Anterior cingulate cortex (tissue), 58 donors: ENCODE results near the gene CT47C1.
"Not testable (repeated sequence)": the region's sequence is repeated elsewhere in the genome, so short reads cannot be mapped to it uniquely, and the experiment has no call there.

Experiments
- DNase-seq, 58 donors: peaks; one replicate each; lab custom pipeline; 2025; lab: John Stamatoyannopoulos, UW

Gene CT47C1

DNA sequence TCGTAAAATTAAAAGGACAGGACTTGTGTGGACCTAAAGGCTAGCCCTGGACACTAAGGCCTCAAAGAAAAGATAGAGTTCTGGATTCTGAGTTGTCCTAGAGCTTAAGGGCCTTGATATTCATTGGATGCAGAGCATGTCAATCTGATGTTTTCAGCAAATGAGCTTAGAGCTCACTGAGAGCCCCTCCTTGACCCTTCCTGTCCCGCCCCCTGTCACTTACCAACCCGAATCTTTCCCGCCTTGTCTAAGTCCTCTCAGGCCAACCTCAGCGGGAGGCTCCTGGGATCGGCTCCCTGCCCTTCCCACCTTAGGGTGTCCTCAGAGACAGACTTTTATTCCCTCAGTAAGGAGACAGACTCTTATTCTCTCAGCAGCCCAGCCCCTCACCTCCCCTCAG is at the start of gene CT47C1:
Gene CT47C1 (plus strand): TSS at position 250 of the 400 bp plus-strand sequence. CDS start 233 bp downstream, outside the sequence.
- no peak for DNase-seq

GRCh38 chrX:119025900-119026299 is 46.9 kb upstream of the CT47C1 start:
- no peak for DNase-seq

GRCh38 chrX:119026344-119026743 is 46.4 kb upstream of the CT47C1 start:
- DNase-seq = not testable (repeated sequence)

- DNase-seq = not testable (repeated sequence)
Measured at GRCh38 chrX:119027960-119028732, 44.6 kb upstream of the CT47C1 start.

DNA sequence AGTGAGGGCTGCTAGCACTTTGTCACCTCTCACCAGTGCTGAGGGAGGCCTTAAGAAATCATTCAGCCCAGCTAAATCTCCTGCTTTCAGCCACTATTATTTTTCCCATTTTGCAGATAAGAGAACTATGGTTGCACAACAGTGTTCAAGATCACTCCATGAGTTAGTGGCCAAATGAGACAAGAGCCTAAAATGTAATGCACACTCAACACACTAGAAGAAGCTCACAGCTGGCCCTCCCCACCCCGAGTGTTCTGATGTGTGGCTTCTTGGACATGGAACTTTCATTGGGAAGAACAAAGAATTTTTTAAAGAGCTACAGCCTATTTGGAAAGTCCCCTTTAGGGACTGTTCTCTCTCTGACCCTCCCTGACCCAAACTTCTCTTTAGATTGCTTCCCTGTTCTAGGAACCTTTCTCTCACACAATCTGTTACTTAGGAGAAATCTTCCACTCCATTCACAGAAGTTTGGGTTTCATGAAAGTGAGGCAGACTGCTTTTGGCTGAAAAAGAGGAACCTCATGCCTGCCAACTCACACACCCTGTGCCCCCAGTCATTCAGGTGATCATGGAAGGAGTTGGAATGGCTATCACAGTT is 44.0 kb upstream of the CT47C1 start:
- no peak for DNase-seq

- not testable (repeated sequence) for DNase-seq
Measured at GRCh38 chrX:119029656-119030055, 43.1 kb upstream of the CT47C1 start.

- no peak for DNase-seq
Measured at GRCh38 chrX:119030990-119031389, 41.8 kb upstream of the CT47C1 start.

GRCh38 chrX:119036107-119037029 is 36.4 kb upstream of the CT47C1 start:
- no peak for DNase-seq

GRCh38 chrX:119040432-119040831 is 32.4 kb upstream of the CT47C1 start:
- no peak for DNase-seq

DNA sequence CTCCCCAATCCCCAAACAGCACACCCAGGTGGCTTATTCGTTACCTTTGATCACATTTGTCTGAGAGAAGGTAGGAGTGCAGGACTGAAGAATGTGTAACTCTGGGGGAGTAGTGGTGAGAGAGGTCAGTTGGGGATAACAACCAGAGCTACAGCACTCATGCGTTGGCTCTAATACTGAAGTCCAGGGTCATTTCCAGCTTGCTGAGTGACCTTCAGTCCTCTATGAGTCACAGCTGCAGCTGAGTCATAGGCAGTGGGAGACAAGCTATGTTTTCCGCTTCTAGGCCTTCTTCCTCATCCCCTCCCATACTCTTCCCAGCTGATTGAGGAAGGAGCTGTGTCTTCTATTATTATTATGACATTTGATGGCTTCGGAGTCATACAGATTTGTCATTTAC is 31.6 kb upstream of the CT47C1 start:
- peak in 2 of 58 donors; percentile 0 to 10 for DNase-seq

DNA sequence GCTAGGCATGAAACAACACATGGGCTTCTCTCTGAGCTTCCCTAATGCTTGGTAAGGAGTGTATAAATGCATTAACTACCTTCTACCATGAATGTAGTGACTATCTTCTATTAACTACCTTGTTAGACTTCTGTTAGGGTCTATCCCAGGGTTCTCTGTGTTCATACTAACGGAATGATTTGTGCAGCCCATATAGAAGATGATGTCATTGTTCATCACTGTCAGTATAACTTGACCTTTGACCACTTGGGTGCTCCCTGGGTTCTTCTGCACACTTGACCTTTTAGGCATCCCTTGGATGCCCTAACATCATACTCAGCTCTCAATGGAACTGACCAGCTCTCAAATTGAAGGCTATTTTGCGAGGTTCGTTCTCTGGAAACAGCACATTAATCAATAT is 30.8 kb upstream of the CT47C1 start:
- no peak for DNase-seq

DNA sequence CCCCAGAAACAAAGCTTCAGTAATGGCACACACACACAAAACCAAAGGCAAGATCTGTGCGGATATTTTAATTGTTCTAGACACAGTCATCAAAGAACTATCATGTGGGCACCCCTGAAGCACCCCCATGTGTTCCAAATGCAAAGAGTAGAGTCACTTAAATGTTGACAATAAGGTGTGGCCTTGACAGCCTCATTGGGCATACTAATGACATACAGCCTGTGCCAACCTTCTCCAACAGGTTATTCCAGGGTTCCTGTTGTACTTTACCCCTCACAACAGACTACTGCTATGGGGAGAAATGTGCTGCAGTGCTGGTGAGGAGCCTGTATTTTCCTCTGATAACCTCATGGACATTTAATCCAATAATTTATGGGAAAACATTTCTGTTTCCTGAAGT is 29.8 kb upstream of the CT47C1 start:
- DNase-seq = no peak

DNA sequence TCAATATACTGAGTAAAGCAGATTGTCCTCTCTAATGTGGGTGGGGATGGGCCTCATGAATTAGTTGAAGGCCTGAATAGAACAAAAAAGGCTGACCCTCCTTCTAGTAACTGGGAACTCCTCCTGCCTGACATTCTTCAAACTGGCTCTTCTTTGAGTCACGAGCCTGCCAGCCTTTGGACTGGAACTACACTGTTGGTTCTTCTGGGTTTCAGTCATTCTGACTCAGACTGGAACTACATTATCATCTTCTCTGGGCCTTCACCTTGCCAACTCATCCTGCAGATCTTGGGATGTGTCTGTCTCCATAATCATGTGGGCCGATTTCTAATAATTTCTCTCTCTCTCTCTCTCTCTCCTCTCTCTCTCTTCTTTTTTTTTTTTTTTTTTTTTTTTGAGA is 26.9 kb upstream of the CT47C1 start:
- DNase-seq = no peak

DNA sequence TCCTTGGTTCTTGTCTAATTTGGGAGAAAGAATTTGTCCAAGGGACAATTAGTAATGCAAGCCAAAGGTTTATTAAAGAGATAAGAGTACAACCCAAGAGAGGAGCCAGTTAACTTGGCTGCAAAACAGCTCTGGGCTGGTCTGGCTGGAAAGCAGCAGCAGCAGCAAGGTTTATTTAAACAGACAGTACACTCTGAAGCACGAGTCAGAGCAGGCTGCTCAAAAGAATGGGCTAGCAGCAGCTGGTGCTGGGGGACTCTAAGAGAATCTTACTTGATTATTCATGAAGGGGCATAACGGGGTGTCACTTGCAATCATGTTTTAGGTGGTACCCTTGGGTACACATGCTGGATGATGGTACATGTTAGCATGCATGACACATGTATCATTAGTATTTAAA is 17.1 kb upstream of the CT47C1 start:
- DNase-seq = no peak

DNA sequence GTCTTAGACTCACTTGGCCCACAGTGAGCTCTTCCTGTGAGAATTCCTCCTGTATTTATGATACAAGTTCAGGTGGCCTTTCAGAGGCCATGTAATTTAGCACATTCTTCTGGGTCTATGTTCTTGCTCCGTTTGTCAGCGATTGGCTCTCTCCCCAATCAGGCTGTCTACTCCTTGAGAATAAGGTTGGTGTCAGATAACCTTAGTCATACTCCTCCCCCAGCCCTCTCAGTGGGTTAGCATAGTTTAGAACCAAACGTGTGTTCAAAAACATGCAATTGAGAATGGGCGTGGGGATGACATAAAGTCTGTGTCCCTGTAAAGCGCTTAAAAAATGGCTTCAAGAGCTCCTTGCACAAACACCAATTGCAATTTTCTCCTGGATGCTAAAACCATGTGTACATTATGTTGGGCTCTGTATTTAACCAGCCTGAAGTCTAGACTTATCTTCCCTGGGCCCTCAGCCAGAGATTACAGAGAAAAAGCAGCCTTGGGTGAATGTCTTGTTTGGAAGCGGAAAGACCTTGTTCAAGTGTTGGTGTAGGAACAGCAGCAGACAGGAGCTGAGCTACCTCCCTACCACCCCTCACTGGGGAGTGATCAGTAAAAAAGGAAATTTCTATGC is 9.9 kb upstream of the CT47C1 start:
- DNase-seq = no peak

GRCh38 chrX:119063428-119063827 is 9.4 kb upstream of the CT47C1 start:
- no peak for DNase-seq

DNA sequence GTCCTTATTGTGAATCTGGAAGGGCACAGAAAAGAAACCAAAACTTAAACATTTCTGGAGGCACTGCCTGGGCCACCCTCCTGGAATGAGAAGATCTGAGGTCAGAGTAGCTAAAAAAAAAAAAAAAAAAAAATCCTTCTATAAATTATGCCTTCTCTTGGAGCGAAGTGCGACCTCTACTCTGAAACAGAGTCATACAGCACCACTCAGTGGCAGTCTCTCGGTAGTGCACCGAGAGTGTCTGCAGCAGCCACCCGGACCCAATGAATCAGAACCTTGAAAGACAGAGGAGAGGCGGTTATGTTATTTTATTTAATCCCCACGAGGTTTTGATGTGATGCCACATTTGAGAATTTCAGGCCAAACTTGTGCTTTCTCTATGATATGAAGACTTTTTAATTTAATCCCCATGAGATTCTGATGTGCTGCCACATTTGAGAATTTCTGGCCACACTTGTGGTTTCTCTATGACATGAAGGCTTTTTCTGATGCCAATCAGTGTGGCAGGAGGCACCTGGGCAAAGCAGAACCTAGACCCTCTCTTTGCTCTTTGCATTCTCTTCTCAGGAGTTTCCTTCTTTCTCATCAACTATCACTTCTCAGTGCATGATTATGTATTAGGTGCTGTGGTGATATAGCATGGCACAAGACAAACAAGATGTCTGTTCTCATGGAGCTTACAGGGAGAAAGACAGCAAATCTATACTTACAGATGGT is 5.6 kb upstream of the CT47C1 start:
- peak in 43 of 58 donors; percentile 0 to 43 (median 11) for DNase-seq

GRCh38 chrX:119069128-119069527 is 3.7 kb upstream of the CT47C1 start:
- no peak for DNase-seq

GRCh38 chrX:119069762-119070161 is 3.0 kb upstream of the CT47C1 start:
- DNase-seq = no peak

GRCh38 chrX:119071381-119071780 is 1.4 kb upstream of the CT47C1 start:
- DNase-seq = no peak
